NCI-H226 (cell line): ENCODE data around the gene ZNF579.
A peak's percentile ranks its signal among the peaks of the same experiment; 100 is the strongest.
"Not testable (repeated sequence)": the region's sequence is repeated elsewhere in the genome, so short reads cannot be mapped to it uniquely, and the experiment has no call there.

Source experiments
- DNase-seq: peaks from one replicate; pipeline ENCODE4 v3.0.0-alpha.2; 2015

Gene ZNF579

DNA sequence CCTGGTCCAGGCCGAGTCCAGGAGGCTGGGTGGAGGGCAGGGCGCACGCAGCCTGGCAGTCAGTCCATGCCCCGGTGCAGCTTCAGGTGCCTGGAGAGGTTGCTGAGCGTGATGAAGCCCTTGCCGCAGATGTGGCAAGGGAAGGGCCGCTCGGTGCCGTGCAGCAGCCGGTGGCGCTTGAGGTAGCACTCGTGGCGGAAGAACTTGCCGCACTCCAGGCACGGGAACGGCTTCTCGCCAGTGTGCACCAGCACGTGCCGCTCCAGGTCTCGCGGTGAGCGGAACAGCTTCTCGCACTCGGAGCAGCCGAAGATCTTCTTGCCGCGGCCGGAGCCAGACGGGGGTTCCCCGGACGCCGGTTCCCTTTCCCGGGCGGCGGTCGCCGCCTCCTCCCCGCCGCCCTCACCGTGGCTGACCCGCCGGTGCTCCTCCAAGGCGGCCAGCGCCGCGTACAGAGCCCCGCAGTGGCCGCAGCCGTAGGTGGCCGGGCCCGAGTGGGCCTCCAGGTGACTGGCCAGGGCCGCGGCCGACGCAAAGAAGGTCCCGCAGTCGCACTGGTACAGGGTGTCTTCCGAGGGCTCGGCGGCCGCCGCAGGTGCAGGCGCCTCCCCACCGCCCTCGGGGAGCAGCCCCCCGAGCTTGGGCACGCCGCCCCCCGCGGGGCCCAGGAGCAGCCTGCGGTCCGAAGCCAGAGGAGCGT lies 11.9 kb upstream of the ZNF579 start:
- no peak for DNase-seq

GRCh38 chr19:55591555-55591954 lies 10.9 kb upstream of the ZNF579 start:
- no peak for DNase-seq

DNA sequence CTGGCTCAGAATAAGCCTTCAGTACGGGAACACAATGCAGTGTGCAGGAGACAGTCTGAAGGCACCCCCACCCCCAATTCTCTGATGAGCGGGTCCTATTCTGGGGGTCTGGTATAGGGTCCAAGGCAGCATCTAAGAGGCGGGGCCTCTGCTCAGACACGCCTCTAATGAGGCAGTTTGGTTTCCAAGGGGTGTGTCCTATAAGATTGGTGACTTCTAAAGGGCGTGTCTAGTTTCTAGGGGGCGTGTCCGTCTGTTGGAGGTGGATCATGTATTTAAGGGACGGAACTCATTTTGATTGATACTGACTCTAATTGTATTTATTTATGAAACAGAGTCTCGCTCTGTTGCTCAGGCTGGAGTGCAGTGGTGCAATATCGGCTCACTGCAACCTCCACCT lies 10.0 kb upstream of the ZNF579 start:
- DNase-seq = no peak

DNA sequence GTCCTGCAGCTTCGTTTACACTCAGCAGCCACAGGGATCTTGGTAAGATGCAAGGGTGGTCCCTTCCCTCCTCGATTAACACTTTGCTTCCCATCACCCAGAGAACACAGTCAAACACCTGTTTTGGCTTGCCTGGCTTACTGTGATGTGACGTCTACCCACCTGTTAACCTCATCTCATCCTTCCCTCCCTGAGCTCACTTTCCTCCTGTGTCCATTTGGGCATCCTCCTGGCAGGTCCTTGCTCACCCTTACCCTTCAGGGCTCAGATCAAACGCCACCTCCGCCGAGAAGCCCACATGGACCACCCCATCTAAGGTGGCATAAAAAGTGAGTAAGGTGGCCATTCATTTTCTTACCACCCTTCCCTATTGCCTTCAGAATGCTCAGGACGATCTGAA lies 9.5 kb upstream of the ZNF579 start:
- DNase-seq = no peak

- DNase-seq = no peak
Observed at GRCh38 chr19:55588738-55589137, 8.1 kb upstream of the ZNF579 start.

DNA sequence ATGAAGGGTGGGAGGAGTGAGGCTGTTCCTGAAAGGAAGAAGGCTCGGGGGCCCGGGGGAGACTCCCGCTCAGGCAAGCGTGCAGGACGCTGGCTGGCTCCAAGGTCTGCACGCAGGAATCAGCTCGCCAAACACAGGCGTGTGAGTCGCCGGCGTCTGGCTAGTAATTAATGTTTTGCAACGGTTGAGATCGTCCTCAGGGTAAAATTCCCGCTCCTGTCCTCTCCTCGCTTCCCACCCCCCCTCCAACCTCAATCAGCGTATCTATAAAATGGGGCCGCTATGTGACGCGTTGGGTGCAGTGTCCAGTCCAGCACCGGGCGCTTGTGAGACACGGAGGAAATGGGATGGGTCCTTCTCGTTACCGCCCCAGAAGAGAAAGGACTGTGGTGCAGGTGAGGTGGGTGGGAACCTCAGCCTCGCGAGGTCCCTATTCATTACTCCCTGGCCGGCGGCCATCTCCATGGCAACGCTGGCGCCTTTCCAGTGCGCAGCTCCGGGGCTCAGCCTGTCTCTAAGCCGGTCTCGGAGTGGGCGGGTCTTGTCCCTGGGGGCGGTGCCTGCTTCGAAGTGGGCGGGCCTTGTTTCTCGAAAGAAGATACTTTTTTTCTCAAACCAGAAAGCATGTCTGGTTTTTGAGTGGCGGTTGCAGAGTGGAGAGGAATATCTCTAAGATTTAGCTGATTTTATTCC lies 6.5 kb upstream of the ZNF579 start:
- peak; percentile 95 for DNase-seq

GRCh38 chr19:55585658-55586339 lies 5.2 kb upstream of the ZNF579 start:
- DNase-seq = peak; percentile 29

DNA sequence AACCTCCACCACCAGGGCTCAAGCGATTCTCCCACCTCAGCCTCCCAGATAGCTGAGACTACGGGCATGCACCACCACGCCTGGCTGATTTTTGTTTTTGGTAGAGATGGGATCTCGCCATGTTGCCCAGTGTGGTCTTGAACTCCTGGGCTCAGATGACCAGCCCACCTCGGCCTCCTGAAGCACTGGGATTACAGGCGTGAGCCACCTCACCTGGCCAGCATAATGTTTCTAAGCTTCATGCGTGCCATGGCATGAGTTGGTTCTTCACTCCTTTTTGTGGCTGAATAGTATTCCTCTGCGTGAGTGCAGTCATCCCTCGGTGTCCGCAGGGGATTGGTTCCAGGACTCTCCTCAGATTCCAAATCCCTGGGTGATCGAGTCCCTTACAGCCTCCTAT lies 4.2 kb upstream of the ZNF579 start:
- no peak for DNase-seq

DNA sequence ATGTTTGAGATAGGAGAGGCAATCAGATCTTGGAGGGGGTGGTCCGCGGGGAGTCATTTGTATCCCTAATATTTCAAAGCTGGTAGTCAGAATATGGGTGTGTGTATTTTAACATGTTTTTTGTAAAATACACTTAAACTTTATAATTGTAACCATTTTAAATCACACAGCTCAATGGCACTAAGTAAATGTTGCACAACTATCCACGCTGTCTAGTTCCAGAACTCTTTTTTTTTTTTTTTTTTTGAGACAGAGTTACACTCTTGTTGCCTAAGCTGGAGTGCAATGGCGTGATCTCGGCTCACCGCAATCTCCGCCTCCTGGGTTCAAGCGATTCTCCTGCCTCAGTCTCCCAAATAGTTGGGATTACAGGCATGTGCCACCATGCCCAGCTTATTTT lies 3.2 kb upstream of the ZNF579 start:
- DNase-seq = not testable (repeated sequence)

GRCh38 chr19:55582284-55582683 lies 1.6 kb upstream of the ZNF579 start:
- not testable (repeated sequence) for DNase-seq

DNA sequence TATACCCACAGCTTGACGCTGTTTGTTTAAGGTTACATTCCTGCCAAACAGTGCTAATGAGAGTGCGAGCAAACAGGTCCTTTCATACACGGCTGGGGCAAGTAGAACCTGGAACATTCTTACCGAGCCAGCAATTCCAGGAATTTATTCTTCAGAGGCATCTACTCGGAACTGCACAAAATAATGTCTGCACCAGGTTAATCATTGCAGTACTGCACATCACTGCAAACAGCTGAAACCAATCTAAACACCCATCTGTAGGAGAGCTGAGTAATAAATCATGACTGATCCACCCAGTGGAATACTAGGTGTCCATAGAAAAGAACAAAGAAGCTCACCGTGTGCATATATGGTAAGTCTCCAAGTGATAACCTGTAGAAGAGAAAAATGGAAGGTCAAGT lies 1.2 kb upstream of the ZNF579 start:
- no peak for DNase-seq

GRCh38 chr19:55581145-55581822 lies 636 bp upstream of the ZNF579 start:
- peak; percentile 67 for DNase-seq

- peak; percentile 53 for DNase-seq
Observed at GRCh38 chr19:55579766-55580621, 654 bp downstream of the ZNF579 start.

GRCh38 chr19:55578761-55579747 lies 1.6 kb downstream of the ZNF579 start:
- DNase-seq = no peak

GRCh38 chr19:55578031-55578760 lies 2.5 kb downstream of the ZNF579 start:
- no peak for DNase-seq

DNA sequence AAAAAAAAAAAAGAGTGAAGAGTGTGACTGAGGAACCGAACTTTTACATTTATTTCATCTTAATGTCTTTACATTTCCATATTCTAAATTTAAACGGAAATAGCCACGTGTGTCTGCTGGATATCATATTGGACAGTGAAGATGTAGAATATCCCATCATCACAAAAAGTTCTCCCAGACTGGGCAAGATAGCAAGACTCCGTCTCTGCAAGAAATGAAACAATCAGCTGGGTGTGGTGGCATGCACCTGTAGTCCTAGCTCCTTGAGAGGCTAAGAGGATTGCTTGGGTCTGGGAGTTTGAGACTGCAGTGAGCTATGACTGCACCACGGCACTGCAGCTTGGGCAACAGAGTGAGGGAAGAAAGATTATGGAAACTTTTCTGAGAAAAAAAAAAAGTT lies 3.9 kb downstream of the ZNF579 start:
- no peak for DNase-seq

DNA sequence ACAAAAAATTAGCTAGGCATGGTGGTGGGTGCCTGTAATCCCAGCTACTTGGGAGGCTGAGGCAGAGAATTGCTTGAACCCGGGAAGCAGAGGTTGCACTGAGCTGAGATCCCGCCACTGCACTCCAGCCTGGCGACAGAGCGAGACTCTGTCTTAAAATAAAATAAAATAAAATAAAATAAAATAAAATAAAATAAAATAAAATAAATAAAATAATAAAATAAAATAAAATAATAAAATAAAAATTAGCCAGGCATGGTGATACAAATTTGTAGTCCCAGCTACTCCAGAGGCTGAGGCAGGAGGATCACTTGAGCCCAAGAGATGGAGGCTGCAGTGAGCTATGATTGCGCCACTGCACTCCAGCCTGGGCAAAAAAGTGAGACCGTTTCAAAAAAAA lies 6.7 kb downstream of the ZNF579 start:
- not testable (repeated sequence) for DNase-seq

- not testable (repeated sequence) for DNase-seq
Observed at GRCh38 chr19:55569477-55569876, 11.2 kb downstream of the ZNF579 start.

DNA sequence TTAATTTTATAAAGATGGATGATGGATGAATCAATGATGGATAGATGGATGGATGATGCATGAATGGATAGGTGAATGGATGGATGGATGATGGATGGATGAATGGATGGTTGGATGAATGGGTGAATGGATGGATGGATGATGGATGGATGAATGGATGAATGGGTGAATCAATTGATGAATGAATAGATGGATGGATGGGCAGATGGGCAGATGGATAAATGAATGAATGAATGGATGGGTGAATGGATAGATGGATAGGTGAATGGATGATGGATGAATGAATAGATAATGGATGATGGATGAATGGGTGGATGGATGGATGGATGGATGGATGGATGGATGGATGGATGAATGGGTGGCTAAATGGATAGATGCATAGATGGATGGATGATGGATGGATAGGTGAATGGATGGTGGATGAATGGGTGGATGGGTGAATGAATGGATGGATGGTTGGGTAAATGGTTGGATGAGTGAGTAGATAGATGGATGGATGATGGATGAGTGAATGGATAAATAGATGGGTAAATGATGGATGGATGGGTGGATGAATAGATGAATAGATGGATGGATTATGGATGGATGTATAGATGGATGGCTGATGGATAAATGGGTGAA lies 12.8 kb downstream of the ZNF579 start:
- DNase-seq = no peak

DNA sequence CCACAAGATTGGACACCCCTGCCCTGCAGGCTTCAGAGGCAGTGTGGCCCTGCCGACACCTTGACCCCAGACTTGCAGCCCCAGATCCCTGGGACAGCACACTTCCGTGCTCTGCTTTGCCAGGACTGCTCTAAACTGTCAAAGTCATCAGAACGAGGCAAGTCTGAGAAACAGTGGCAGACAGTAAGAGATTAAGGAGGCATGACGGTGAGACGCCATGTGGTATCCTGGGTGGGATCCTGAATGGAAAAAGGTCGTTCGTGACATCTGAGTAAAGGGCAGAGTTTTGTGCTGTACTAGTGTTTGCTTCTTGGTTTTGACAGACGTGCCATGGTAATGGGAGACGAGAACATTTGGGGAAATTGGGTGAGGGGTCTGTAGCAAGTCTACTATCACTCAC lies 13.8 kb downstream of the ZNF579 start:
- no peak for DNase-seq
